HK-2 (cell line): Measurements from ENCODE around the gene DDX42.

Experiments used
- DNase-seq: peaks from one replicate; pipeline ENCODE4 v3.0.0-alpha.2; 2018; ENCODE audit not compliant: unreplicated experiment

The DDX42 gene

DNA sequence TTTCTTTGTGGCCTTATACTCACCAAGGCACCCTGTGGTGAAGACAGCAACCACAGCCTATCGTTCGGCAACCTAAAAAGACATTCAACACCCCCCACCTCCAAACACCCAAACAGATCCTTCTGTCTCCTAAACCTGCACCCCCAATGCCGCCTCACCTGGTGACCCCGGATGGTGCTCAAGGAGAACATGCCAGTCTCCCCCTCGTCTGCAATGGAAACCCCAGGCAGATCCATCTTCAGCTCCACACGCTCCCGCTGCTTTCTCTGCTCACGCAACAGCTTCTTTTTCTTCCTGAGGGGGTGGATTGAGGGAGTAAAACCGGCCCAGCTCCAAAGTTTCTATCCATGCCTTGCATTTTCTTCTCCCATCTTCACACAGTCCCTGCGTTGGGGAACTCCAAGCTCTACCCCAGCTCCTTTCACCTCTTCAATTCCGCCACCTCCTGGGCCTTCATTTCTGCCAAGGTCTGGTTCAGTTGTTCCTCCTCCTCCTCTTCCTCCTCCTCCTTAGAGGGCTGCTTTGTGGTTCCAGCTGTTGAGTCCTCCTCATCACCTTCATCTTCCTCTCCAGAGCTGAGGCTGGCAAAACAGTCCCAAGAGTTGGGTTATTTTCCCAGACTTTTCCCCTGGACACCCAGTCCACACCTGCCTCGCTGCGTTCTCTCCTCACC lies 49.8 kb downstream of the DDX42 start:
- no peak for DNase-seq

DNA sequence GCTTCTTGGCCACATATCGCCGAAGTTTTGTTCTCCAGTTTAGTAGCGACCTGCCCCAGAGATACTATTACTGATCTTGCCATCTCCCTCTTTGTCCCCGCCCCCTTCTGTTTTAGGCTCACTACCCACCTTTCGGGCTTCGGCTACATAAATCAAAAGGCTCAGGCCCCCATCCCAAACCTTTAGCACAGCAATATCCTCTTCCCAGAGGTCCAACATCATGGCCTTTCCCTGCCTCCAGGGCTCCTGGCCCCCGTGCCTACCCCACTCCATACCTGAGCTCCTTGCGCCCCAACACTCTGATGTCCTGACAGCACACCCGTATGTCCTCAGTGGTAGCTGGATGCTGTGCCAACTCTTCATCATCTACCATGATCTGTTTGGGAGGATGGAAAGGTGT lies 50.4 kb downstream of the DDX42 start:
- no peak for DNase-seq

DNA sequence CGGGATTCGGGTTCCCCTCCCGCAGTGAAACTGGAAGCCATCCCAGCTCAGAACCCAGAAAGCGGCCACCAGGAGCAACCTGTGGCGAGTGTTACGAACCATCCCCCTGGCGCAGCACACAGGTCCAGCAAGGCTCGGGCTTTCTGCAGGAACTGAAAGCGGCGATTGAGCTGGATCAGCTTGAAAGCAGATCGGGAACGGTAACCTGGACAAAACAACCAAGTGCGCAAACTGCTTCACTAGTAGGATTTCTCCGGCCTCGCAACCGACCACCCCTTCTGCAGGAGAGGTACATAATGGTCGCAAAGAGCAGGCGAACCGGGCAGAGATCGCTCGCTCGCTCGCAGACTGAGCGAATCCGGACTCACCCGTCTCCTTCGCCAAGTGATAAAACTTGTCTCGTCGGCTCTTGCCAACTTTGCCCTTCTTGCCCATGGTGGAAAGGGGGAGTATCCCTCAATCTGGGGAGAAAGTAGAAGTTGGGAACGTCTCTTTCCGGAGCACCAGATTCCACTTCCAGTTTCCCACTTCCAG lies 52.6 kb downstream of the DDX42 start:
- DNase-seq = no peak

DNA sequence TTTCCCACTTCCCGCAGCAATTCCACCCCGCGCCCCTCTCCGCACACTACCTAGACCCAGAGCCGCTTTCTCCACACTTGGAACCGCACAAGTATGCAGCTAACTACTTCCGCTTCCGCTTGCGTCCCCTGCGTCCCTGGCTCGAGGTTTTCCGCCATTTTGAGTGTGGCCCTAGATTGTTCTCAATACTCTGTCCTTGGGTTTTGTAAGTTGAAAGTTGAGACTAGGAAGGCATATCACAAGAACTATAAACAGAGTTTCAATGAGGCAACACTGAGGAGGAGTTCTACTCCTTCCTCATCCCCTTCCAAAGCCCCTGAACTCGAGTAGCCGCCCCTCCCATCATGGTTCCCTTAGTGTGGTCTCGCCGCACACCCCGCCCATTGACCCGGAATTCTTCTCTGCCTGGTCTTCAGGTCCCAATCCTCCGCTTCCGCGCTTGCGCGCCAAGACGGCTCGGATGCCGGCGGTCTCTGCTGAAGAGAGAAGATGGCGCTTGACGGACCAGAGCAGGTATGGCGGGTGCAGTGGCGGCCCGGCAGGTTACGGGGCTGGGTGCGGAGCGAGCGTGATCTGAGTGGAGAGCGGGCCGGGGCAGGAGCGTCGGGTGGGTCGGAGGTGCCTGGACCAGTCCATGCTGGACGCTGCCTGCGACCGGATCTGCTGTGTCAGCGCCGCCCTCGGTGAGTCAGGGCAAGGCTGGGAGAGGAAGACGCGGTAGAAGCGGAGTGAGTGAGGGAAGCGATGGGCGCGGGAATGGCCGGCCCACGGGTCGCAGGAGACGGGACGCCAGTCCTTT lies 53.2 kb downstream of the DDX42 start, which contains the start of the genes FTSJ3 and PSMC5:
Gene FTSJ3 (minus strand): TSS at position 662 of the 799 bp plus-strand sequence. CDS start 761 bp downstream, outside the sequence.
Gene PSMC5 (plus strand): TSS at position 430 of the 799 bp plus-strand sequence. CDS start 60 bp downstream, at position 490.
- DNase-seq = peak; percentile 95

DNA sequence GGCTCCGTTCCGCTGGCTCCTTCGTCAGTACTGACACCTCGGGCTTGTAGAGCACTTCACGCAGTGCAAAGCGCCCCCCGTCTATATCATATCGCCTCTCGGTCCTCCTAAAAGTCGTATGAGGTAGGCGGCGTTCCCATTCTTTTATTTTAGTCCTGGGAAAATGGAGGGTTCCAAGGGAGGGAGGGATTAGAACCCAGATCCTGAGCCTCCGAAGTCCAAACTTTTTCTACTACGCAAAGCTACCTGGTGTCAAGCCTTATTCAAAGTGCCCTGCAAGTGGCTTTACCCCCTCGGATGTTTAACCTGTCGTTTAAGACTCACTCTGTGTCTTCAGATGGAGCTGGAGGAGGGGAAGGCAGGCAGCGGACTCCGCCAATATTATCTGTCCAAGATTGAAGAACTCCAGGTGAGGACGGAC lies 53.8 kb downstream of the DDX42 start:
- DNase-seq = no peak

DNA sequence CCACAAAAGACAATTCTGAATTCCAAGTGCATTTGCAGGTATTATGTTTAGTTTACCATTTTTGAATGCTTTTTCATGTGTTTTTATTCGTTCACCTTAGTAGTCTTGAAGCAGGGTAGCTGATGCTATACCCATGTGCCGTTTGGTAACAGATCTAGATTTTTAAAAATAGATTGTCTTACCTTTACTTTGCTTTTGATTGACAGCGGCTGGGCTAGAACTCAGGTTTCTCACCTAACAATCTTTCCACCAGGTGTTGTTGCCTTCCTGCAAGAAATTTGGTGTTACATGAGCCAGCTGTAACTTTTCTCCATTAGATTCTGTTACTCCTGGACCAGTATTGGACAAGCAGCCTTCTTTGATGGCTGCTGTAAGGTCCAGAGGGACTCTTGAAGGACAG lies 55.0 kb downstream of the DDX42 start:
- no peak for DNase-seq

DNA sequence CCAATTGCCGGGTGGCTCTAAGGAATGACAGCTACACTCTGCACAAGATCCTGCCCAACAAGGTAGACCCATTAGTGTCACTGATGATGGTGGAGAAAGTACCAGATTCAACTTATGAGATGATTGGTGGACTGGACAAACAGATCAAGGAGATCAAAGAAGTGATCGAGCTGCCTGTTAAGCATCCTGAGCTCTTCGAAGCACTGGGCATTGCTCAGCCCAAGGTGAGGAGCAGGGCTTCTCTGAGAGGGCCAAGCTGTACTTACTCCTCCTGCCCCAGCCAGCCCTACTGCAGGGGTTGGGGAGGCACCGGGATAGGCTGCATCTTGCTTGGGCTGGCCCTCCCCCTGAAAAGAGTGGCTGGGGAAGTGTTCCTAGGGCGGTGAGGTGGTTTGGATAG lies 56.3 kb downstream of the DDX42 start:
- DNase-seq = no peak

DNA sequence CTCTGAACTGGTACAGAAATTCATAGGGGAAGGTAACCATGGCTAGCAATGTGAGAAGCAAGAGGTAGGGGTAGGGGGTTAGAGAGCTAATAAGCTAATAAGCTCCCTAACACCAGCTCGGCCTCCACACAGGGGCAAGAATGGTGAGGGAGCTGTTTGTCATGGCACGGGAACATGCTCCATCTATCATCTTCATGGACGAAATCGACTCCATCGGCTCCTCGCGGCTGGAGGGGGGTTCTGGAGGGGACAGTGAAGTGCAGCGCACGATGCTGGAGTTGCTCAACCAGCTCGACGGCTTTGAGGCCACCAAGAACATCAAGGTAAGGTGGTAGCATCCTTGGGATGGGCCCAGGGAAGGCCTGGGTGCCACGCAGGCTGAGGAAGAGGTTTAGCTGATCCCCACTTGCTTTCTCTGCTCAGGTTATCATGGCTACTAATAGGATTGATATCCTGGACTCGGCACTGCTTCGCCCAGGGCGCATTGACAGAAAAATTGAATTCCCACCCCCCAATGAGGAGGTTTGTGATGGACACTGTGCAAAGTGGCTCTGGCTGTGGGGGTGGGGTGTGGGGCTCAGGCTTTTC lies 57.0 kb downstream of the DDX42 start:
- DNase-seq = no peak

DNA sequence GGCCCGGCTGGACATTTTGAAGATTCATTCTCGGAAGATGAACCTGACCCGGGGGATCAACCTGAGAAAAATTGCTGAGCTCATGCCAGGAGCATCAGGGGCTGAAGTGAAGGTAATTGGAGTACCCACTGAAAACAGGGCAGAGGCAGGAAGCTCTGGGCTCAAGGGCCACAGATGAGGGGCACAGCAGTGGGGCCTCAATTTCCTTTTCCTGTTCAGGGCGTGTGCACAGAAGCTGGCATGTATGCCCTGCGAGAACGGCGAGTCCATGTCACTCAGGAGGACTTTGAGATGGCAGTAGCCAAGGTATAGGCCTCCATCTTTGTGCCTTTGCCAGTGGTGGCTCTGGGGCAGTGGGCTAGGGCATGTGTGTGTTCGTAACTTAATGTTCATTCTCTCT lies 57.5 kb downstream of the DDX42 start:
- no peak for DNase-seq

DNA sequence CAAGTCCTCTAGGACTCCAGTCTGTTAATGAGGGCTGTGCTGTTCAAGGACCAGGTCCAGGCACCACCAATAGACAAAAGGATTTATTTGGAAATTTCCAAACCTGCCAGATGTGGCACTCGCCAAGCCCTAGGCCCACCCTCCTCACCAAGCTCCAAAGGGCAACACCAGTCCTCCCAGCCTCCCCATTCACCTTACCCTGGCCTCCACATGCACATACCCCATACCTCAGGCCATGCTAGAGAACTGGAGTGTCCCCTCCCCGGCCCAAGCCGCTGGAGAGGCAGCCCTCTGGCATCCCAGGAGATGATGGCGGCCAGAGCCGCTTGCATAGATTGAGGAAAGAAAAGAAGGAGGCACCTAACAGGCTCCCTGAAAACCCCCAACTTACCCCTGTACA lies 58.0 kb downstream of the DDX42 start:
- no peak for DNase-seq

DNA sequence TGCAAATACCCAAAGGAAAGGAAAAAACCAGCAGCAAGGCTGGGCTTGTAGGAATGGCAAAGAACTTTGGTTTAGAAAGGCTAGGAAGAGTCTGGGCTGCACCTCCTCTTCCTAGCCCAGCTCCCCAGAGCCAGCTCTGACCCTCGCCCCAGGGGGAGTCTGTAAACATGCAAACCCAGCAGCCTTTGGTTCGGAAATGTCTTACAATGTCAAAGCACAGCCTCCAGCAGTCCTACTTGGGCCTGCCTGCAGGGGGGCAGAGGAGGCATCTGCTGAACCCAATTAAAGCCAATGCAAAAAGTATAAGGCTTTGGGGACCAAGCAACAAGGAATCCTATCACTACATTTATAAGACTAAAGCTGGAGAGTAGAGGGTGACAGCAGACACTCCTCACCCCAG lies 58.5 kb downstream of the DDX42 start:
- no peak for DNase-seq

DNA sequence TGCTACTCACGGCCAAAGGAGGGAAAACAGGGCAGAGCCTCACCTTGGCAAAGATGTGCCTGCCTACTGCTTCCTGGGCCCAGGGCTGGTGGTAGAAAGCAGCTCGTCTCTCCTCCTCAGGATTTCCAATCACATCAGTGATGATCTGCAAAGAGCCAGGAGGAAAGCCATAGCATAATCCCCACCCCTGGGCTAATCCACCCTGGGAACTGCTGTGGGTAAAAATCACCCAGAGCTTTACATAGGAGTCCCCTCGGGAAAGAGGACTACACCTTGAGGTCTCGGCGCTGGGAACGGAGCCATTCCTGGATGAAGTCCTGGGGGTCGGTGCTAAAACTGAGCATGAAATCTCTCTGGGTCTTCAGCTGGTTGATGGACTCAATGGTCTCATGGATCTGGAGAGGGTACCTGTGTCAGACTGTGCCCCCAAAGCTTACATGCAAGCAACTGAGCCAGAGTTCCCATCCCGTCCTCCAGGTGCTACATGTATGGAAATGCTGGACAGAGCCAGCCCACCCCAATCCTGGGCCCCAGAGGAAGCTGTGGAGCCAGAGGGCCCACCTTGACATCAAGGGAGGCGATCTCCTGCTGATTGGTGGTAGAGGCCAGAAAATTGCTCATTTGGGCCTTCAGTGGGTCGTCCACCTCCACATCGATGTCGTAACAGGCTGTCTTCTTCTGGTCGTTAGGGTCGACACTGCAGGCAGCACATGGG lies 59.2 kb downstream of the DDX42 start:
- DNase-seq = no peak

DNA sequence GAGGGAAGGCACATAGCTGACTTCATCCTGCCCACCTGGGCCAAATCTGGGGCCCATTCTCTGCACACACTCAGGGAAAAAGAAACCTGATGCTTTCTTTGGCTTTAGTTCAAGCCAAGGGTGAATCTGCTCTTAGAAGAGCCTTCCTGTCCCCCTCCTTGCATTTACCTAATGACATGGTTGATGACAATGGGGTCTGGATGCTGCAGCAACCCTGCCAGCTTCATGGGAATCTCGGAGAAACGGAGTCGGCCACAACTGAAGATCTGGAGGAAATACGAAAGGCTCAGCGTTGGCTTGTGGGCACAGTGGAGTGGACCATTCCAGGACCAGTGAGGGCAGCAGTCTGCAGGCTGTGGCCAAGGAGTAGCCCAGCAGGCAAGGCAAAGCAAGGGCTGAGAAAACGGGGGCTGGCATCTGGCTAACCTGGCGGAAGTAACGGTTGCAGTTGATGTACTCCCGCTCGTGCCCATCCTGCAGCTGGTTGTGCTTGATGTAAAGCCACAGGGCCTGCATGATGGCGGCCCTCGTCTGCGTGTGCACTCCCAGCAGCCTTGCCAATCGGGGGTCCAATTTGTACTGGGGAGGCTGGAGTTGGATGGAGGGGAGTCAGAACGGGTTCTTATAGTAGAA lies 59.9 kb downstream of the DDX42 start:
- no peak for DNase-seq

DNA sequence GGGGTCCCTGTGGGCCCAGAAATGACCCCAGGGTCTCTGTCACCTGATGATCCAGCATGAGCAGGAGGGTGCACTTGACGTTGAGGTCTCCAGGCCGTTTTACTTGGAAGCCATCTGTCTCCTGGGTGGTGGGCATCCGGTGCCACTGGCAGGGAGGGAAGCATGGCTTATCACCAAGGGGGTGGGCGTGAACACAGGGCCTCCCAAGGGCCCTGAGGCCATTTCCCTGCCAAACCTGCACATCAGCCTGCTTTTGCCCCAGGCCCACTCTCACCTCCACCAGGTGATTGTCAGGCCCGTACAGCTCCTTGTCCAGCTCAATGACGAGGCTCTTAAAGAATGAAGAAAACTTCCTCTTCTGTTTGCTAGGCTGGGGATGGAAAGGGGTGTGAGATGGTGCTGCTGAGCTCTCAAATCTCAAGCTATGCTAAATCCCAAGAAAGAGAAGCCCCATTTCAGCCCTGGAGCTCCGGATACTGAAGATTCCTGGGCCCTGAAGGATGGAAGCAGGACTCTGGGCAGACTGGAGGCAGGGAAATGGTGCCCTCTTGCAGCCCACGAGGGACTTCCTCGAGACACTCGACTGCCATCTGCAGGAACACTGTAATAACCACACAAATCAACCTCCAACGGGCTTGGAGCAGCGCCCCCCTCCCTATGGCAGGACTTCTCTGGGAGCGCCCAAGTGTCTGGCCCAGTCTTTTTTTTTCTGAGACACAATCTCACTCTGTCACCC lies 60.6 kb downstream of the DDX42 start:
- DNase-seq = peak; percentile 58

DNA sequence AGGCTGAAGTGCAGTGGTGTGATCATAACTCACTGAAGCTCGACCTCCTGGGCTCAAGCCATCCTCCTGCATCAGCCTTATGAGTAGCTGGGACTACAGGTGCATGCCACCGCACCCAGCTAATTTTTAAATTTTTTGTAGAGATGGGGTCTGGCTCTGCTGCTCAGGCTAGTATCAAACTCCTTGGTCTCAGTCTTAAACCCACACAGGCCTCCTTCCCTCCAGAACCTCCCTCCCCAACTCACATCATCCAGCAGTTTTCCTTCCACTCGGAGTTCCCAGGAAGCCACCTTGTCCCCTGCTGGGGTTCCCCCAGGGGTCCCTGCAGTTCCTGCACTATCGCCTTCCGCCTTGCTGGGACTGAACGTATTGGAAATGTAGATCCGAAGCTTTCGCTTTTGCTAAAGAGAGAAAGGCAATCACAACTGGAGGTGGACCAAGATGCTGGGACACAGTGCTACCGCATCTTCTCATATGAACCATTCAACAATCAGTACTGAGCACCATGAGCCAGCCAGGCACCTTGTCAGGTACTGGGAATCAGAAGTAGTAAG lies 61.3 kb downstream of the DDX42 start:
- DNase-seq = no peak

DNA sequence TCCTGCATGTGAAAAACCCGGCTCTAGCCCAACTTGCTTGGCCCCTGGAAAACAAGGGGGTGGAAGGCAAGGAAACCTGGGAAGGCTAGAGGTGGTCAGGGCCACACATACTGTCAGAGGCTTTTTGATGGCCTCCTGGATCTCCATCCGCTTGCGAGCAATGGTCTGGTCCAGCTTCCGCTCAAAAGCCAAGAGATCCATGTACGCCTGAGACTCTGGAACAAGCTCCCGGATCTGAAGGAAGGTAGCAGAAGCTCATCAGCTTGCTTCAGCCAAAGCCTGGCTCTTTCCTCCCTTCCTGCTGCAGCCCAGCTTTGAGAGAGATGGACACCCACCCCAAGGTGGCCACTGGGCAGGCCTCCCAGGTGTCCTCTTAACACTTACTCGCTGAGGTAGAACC lies 62.8 kb downstream of the DDX42 start:
- DNase-seq = no peak

DNA sequence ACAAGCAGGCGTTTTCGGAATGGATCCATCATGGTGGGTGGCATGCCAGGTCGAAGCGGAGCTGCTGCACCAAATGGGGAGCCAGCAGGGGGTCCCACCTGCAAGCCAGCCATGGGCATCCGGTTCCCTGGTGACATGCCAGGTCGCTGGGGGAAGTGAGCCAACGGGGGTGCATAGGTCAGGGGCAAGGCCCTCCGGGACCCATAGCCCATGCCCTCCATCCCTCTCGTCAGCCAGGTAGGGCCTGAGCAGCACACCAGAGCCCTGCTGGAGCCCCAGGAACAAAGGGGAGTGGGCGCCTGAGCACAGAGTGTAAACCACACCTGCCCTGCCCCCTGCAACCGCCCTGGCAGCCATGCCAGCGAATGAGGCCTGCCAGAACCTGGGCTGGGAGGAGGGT lies 63.5 kb downstream of the DDX42 start:
- no peak for DNase-seq

DNA sequence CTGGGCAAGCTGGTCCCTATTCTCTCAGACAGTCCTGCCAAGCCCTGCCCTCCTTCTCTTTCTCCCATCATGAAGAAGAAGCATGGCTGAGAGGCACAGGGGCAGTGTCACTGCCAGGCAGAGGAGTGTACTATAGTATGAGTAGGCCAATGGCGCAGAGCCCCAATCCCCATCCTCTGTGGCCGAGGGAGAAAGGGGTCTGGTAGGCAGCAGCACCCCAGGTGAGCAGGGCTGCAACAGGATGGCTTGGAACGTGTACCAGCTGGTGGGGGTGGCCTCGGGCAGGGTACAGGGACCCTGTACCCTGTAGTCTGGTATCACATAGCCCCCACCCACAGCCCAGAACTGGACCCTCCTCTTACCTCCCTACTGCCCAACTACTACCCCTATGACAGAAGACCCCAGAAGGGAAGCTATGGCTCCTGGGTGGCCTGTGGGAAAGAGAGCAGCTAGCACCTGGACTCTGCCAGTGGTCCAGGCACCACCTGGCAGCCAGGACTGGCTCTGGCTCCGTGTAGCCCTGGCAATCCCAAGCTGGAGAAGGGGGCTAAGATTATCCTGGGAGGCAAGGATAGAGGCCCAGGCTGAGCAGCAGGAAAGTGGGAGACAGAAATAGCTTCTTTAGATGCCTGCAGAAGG lies 64.1 kb downstream of the DDX42 start:
- no peak for DNase-seq

DNA sequence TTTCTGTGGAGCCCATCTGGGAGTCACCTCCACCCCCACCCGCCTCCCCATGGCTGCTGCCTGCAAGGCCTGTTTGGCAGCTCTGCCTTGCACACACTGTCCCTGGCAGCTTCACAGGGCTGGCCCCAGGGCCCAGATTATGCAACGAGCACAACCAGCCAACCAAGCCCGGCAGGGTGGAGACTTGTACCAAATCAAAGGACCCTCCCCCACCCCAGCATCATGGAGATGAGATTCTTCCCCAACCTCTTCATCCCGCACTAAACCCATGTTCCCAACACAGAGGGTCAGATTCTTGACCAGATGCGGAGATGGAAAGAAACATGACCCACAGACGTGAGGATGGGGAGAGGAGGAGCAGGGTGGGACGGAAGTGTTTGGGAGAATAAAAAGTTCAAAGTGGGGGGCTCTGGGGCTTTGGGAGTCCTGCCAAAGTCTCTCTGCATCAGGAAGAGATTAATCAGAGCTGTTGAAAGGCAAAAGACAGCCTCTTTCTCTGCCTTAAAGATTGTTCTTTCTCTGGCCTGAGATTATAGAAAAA lies 64.7 kb downstream of the DDX42 start:
- no peak for DNase-seq
